ENCODE results near the gene PRR3. TPM values are rescaled to one million over a fixed set of nuclear protein-coding genes. Genes with fewer than 3 reads are reported as not detected.
A peak's percentile ranks its signal among the peaks of the same experiment; 100 is the strongest.

PRR3 gene
- total and polyA plus RNA-seq, 2 of the 13 experiments (the other 11 are each of a cell fraction or from before 2014, with no cell fraction given): 14.6 to 21.2 TPM

DNA sequence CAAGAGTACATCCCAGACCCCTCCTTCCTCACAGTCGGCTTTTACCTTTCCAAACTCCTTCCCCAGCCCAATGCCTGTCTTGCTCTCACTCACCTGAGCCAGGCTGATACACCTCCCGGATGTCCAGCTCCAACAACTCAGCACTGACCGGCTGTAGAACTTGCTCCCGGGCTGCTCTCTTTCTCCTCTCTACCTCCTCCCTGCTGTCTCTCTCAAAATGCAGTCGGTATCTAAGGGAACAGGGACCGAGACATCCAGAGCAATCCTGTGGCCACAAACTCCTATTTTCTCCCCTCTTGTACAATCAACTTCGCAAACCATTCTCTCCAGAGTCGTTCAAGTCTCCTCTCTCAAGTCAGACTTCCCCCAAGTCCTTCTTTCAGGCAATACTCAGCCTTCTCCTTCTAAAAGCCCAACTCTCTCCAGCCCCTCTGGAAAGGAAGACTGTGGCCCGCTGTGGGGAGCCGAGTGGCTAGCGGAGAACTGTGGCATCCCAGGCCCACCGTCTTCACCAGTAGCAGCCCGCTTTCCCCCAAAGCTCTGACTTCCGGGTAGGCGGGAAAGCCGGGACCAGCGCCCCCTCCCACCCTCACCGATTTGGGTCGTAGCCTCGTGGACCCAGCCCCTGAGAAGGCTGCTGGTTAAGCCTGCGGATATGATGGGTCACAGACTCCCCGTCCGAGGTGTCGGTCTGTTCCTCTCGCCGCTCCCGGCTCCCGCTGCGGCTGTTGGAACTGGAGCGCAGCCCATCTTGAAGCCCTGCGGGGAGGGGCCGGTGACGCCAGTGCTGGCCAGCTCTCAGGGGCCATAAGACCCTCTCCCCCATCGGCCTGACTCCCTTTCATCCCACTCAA, 1.9 kb upstream of the PRR3 start (continued):
- TF ChIP-seq, protein P1, sequence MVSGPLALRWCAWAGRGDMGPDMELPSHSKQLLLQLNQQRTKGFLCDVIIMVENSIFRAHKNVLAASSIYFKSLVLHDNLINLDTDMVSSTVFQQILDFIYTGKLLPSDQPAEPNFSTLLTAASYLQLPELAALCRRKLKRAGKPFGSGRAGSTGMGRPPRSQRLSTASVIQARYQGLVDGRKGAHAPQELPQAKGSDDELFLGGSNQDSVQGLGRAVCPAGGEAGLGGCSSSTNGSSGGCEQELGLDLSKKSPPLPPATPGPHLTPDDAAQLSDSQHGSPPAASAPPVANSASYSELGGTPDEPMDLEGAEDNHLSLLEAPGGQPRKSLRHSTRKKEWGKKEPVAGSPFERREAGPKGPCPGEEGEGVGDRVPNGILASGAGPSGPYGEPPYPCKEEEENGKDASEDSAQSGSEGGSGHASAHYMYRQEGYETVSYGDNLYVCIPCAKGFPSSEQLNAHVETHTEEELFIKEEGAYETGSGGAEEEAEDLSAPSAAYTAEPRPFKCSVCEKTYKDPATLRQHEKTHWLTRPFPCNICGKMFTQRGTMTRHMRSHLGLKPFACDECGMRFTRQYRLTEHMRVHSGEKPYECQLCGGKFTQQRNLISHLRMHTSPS (CRISPR knock-in tag; IDR thresholded peaks at IDR 0.05; ENCODE audit: low read depth): 0 out of 2 replicates have a peak, but pooled peaks have one; percentile 7
- no peak for TF ChIP-seq ZSCAN30 (CRISPR knock-in tag; IDR thresholded peaks at IDR 0.05)
- no peak for TF ChIP-seq NCOA2 (CRISPR knock-in tag; IDR thresholded peaks at IDR 0.05)
- no peak for TF ChIP-seq SRY (CRISPR knock-in tag; IDR thresholded peaks at IDR 0.05)
- no peak for TF ChIP-seq ZNF614 (CRISPR knock-in tag; IDR thresholded peaks at IDR 0.05; ENCODE audit: borderline replicate concordance)
- no peak for TF ChIP-seq ZNF879 (CRISPR knock-in tag; IDR thresholded peaks at IDR 0.05)
- TF ChIP-seq POGZ (CRISPR knock-in tag; IDR thresholded peaks at IDR 0.05): peak; percentile 43; the same call in 1 of the 2 replicates
- no peak for TF ChIP-seq ZNF720 (CRISPR knock-in tag; IDR thresholded peaks at IDR 0.05)
- TF ChIP-seq, protein P2, sequence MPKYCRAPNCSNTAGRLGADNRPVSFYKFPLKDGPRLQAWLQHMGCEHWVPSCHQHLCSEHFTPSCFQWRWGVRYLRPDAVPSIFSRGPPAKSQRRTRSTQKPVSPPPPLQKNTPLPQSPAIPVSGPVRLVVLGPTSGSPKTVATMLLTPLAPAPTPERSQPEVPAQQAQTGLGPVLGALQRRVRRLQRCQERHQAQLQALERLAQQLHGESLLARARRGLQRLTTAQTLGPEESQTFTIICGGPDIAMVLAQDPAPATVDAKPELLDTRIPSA (CRISPR knock-in tag; IDR thresholded peaks at IDR 0.05; ENCODE audit: borderline replicate concordance): no peak
- TF ChIP-seq, protein P3, sequence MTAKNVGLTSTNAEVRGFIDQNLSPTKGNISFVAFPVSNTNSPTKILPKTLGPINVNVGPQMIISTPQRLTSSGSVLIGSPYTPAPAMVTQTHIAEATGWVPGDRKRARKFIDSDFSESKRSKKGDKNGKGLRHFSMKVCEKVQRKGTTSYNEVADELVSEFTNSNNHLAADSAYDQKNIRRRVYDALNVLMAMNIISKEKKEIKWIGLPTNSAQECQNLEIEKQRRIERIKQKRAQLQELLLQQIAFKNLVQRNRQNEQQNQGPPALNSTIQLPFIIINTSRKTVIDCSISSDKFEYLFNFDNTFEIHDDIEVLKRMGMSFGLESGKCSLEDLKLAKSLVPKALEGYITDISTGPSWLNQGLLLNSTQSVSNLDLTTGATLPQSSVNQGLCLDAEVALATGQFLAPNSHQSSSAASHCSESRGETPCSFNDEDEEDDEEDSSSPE (CRISPR knock-in tag; IDR thresholded peaks at IDR 0.05): no peak
- TF ChIP-seq SRSF1 (optimal IDR thresholded peaks at IDR 0.05; ENCODE audit: low read depth, low read length): no peak
- no peak for TF ChIP-seq HOXD1 (CRISPR knock-in tag; IDR thresholded peaks at IDR 0.05)
- TF ChIP-seq, protein P4, sequence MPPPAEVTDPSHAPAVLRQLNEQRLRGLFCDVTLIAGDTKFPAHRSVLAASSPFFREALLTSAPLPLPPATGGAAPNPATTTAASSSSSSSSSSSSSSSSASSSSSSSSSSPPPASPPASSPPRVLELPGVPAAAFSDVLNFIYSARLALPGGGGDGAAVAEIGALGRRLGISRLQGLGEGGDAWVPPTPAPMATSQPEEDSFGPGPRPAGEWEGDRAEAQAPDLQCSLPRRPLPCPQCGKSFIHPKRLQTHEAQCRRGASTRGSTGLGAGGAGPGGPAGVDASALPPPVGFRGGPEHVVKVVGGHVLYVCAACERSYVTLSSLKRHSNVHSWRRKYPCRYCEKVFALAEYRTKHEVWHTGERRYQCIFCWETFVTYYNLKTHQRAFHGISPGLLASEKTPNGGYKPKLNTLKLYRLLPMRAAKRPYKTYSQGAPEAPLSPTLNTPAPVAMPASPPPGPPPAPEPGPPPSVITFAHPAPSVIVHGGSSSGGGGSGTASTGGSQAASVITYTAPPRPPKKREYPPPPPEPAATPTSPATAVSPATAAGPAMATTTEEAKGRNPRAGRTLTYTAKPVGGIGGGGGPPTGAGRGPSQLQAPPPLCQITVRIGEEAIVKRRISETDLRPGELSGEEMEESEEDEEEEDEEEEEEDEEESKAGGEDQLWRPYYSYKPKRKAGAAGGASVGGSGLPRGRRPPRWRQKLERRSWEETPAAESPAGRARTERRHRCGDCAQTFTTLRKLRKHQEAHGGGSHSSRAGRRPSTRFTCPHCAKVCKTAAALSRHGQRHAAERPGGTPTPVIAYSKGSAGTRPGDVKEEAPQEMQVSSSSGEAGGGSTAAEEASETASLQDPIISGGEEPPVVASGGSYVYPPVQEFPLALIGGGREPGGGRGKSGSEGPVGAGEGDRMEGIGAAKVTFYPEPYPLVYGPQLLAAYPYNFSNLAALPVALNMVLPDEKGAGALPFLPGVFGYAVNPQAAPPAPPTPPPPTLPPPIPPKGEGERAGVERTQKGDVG (CRISPR knock-in tag; IDR thresholded peaks at IDR 0.05; ENCODE audit: borderline replicate concordance): 0 out of 2 replicates have a peak, but pooled peaks have one; percentile 5
- TF ChIP-seq ZSCAN21 (CRISPR knock-in tag; IDR thresholded peaks at IDR 0.05; ENCODE audit: borderline replicate concordance): no peak
- TF ChIP-seq ZNF225 (CRISPR knock-in tag; IDR thresholded peaks at IDR 0.05): no peak; the same call in 1 of the 2 replicates
- TF ChIP-seq, protein P5, sequence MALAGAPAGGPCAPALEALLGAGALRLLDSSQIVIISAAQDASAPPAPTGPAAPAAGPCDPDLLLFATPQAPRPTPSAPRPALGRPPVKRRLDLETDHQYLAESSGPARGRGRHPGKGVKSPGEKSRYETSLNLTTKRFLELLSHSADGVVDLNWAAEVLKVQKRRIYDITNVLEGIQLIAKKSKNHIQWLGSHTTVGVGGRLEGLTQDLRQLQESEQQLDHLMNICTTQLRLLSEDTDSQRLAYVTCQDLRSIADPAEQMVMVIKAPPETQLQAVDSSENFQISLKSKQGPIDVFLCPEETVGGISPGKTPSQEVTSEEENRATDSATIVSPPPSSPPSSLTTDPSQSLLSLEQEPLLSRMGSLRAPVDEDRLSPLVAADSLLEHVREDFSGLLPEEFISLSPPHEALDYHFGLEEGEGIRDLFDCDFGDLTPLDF (CRISPR knock-in tag; IDR thresholded peaks at IDR 0.05): no peak
- TF ChIP-seq, protein P6, sequence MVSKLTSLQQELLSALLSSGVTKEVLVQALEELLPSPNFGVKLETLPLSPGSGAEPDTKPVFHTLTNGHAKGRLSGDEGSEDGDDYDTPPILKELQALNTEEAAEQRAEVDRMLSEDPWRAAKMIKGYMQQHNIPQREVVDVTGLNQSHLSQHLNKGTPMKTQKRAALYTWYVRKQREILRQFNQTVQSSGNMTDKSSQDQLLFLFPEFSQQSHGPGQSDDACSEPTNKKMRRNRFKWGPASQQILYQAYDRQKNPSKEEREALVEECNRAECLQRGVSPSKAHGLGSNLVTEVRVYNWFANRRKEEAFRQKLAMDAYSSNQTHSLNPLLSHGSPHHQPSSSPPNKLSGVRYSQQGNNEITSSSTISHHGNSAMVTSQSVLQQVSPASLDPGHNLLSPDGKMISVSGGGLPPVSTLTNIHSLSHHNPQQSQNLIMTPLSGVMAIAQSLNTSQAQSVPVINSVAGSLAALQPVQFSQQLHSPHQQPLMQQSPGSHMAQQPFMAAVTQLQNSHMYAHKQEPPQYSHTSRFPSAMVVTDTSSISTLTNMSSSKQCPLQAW (CRISPR knock-in tag; IDR thresholded peaks at IDR 0.05): peak; percentile 24; the same call in 1 of the 2 replicates
- 0 out of 2 replicates have a peak, but pooled peaks have one; percentile 17 for TF ChIP-seq CBFB (CRISPR knock-in tag; IDR thresholded peaks at IDR 0.05)
